GM21723 (cell line): ENCODE measurements around the gene PSMA5.
"Not testable (repeated sequence)": the region's sequence is repeated elsewhere in the genome, so short reads cannot be mapped to it uniquely, and the experiment has no call there.

Experiments used
- ATAC-seq: cut with Tn5 transposase; IDR thresholded peaks from one replicate; pipeline ENCODE4 v1.9.1; 2021; ENCODE audit warnings: mild to moderate bottlenecking, moderate library complexity; ENCODE audit not compliant: unreplicated experiment

Gene PSMA5

DNA sequence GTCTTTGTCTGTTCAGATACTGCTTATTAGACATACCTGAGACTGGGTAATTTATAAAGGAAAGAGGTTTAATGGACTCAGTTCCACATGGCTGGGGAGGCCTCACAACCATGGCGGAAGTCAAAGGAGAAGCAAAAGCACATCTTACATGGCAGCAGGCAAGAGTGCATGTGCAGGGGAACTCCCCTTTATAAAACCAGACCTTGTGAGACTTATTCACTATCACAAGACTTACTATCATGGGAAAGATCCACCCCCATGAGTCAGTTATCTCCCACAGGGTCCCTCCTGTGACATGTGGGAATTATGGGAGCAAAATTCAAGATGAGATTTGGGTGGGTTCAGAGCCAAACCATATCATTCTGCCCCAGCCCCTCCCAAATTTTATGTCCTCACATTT, 7.1 kb upstream of the PSMA5 start:
- ATAC-seq = no peak

DNA sequence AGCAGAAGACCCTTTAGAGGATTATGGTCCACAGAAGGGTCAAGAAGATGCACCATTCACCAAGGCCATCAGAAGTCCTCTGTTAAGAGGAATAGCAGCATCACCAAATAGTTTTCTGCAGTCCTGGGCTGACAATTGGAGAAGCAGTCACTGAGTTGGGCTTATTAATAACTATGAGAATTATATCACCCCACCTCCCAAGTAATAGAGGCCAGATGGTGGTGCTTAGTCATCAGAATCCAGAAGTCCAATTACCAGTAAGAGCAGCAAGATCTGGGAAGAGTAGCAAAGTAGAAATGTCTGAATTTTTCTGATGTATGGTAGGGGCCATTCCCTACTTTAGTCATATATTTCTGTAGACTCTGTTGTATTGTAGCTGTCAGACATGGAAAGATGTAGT, 6.1 kb upstream of the PSMA5 start:
- no peak for ATAC-seq

DNA sequence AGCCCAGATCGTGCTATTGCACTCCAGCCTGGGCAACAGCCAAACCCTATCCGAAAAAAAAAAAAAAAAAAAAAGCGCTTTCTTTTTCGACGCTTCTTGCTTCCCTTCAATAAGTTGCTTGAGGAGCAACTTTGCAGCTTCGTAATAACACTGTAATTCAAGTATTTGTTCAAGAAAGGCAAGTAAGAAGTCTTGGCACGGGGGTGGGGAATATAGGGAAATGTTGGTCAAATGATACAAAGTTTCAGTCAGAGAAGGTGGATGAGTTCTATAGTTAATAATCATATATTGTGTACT, 871 bp upstream of the PSMA5 start:
- no peak for ATAC-seq

DNA sequence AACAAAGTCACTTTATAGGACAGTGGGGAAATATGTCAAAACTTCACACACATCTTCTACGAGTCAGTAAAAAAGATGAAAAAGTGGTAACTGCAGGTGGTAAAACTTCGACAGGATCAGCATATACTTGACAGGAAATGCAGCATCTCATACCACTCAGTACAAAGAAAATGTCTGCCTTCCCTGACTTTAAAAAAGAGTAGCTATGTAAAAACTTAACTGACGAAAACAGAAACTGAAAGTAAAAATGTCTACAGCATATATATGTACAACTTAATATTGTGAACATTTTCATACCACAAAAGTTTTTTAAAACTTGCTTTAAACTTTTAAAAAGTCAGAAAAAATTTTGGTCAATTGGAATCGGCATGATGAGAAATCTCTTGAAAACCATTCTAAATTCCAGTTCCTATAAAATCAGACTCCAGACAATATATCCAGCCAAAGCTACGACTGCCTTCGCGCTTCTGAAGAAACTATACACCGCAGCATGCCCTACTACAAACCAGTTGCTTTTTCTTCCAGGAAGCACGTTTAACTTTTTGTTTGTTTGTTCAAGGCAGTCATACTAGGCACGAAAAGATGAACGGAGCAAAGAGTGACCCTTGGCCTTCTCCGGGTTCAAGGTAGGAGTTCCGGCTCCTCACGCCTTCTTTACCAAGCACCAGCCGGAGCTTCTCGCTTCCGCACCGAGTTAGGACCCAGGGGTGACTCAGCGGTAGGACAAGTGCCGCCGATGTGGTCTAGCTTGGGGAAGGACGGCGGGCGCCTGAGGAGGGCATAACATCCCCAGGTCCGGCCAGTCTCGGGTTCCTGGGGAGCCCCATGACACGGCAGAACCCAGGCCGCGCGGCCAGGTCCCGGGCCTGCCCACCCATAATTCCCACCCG, 612 bp downstream of the PSMA5 start:
- ATAC-seq = peak; percentile 32

DNA sequence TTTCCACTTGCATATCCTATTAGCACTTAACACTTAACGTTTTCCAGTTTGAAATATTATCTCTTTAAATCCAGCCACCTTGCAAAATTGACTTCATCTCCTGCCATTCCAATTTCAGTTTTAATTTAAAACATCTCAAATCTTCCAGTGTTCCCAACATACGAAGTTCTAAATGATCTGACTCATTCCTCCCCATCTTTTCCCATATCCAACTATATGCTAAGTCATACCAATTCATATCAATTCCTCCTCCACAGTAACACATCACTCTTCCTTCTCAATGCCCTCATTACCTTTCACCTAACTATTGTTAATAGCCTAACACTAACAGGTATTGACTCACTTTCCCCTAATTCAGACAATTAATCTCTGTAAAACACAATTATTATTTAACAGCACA, 2.8 kb downstream of the PSMA5 start:
- no peak for ATAC-seq

DNA sequence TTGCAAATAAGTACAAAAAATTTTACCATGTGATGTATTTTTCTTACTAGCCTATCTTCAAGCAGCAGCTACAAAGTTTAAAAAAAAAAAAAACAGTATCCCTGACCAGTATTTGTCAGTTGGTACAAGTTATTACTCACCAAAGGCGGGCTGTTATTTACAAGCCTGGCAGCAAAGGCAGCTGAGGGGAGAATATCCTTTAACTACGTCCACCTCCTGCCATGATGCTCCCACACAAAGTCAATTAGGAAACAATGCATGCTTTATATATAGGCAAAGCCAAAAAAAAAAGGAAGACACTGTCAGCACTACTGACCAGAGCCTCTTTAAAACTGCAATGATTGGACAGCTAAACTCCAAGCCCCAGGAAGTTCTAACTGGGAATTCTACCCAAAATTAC, 13.7 kb downstream of the PSMA5 start:
- ATAC-seq = no peak

DNA sequence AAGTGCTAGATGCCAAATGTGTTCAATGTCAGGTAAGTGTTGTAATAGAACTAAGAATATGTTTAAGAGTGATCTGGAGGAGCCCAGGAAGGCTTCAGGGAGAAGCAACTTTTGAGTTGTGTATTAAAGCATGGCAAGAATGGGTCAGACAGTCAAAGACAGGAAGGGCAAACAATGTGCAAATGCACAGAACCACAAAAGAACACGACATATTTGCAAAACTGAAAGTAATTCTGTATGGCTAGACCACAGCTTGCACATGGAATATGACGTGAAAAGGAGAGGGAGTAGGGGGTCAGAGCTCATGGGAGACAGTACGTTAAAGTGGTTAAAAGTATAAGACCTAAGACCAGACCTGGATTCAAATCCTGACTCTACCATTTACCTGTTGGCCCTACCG, 21.4 kb downstream of the PSMA5 start:
- ATAC-seq = no peak

DNA sequence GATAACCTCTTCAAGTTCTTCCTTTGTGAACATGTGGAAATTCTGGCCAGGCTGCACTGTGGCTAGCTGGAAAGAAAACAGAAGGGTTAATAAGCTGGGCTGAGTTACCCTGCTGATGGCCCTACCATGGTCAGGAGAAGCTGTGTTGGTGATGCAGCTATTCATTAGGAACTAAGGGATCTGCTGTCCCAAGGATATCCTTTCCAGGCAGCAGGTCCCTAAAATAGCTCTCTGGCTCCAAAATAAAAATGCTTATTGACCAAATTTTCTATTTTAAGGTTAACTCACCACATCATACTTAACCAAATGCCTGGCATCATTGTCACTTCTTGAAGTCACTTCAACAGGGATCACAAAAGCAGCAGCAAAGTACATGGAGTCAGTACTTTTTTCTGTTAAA, 24.2 kb downstream of the PSMA5 start:
- ATAC-seq = no peak

DNA sequence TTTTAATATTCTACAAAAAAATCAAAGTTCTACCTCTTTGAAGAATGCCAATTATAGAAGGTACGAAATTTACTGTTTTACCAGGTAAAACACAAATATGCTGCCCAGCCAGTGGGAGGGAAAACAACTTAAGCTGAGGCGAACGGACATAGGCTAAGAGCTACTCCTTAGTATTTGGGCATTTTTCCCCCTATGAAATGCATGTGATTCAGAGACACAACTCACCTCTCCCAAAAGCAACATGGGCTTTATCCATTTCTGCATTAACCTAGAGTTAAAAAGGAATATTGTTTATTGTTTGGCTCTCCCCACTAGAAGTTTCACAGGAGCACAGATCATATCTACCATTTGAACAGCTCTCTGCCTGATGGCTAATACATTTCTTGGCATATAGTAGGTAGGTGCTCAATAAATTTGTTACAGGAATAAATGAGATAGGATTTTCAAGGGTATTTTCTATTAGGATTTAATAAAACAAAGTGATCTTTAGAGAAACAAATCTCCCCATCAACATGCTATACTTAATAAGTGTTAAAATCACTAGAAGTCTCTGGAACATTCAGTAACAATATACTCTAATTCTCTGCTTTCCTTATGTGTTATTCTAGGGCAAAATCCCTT, 26.1 kb downstream of the PSMA5 start:
- no peak for ATAC-seq

DNA sequence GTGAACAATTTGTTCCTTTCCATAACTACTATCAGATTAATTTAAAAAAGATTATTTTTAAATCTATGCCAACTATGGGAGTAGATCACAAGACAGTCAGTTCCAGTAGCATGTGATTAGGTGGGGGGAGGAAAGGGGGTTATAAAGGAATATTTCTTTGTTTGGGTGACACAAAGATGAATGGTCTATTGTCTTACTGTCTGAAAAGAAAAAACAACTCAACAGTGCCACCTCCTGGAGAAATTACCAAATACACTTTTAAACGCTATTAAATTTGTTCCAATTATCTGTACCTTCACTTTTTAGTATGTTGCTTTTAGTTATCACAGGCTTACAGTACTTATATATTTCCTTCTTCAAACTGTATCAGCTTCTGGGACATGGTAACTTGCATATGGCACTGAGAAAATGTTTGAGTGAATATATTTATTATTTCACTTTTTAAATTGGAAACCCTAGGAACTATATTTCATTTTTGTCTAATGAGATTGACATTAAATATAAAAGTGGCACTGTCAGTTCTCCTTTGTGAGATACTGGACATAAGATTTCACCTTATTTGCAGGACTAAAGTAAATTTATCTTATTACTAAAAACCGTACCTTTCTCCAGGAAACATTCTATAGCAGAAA, 26.8 kb downstream of the PSMA5 start:
- ATAC-seq = no peak

DNA sequence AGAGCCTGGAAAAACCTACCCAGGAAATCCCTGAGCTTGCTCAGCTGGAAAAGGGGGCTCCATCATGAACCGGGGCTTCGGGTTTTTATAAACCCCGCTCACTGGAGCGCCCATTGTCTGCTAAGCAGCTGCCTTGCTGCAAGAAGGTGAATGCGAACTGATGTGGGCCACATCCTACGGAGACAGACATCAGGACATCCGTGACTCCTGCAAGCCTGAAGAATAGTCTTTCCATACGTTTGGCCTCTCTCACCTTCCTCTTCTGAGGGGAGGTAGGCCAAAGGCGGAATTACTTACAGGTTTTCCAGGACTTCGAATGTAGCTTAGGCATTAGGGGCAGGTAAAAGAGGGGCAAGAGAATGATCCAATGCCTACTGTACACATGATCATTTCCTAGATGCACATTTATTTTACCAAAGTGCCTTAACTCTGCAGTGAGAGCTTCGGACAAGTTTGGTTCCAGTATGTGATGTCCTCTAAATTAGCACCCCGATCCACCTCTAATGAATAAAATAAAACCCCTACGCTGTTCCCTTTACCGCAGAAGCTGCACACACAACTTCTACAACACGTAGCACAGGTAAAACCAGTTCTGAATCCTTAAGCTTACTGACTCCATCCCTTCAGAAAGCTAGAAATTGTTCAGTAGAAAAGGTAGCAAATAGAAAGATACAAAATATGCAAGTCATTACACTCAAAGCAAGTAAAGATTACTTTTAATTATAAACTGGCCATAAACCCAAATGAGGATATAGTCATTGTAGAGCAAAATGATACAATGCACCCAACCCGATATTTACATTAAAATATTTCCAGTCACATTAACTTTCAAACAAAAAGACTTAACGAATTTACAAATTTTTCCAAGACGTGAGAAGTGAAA, 27.7 kb downstream of the PSMA5 start:
- ATAC-seq = no peak

DNA sequence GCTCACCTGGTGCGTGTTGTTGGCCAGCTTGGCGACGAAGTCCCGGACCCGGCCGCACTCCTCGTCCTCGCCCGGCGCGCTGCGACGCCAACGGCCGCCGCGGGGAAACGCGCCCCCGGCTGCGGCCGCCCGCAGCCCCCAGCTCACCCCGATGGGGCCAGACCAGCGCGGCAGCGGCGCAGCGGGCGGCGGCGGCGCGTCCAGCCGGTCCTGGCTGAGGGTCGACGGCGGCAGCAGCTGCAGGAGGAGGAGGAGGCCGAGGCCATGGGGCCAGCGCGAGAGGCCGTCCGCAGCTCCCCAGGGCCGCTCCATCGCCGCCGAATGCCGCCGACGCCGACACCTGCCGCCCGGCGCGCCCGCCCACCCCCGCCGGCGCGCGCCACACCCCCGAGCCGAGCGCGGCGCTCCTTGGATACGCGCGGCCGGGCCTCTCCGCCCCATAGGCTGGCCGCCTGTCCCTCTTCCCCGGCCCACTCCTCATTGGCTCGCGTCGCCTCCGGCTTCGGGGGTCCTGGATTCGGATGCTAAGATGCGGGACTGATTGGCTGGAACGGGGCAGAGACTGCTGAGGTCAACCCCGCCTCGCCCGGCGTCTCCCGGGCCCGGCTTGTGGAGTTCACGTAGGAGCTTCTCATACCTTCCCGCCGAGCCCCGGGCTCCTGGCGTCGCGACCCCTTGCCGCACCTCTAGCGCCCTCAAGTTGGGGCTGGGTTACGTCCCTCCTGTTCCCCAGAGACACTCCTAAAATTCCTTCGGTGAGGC, 28.5 kb downstream of the PSMA5 start, which contains the start of gene SORT1:
SORT1 (minus strand) TSS at position 338 of the 762 bp plus-strand sequence; CDS start at position 312, 26 bp downstream.
- ATAC-seq = peak; percentile 77

DNA sequence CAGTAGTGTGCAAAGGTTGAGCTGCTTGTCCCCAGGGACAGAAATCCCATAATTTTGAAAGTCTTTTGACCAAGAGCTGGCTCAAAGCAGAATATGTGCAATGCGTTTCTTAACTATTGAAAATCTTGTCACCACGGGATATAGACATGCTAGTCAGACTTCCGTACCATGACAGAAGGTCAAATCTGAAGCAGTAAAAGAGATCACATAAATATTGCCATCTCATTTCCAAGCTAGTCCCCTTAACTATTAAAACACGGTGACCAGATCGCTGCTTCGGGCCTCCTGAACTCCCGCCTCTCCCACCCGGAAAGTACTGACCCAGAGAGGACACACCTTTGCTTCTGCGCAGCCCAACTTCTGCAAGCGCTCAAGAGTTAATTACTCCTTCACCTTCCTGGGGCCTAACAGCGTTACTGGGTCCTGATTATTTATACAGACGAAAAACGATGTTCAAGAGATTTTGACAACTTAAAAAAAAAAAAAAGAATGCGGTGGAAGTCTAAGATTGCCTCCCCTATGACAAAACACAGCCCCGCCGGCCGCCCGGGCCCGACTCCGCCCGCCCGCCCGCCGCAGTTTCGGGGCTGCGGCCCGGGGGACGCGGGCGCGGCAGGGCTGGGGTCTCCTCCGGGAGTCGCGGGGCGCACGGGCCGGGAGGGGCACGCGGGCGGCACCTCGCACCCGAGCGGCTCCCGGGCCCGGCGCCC, 29.2 kb downstream of the PSMA5 start:
- no peak for ATAC-seq

DNA sequence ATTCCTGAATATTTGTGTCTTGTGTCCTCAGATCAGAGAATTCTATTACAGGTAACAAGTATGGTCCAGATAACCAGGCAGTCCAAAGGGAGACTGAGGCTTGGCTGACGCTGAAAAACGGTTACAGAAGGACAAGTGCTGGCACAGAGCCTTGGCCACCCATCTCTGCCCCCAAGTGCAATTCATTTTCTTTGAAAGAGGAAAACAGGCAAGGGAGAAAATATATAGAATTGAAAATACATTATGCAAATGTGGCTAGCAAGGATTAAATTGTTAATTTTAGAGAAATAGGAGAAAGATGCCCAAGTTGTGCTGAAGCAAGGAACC, 29.8 kb downstream of the PSMA5 start:
- ATAC-seq = no peak

DNA sequence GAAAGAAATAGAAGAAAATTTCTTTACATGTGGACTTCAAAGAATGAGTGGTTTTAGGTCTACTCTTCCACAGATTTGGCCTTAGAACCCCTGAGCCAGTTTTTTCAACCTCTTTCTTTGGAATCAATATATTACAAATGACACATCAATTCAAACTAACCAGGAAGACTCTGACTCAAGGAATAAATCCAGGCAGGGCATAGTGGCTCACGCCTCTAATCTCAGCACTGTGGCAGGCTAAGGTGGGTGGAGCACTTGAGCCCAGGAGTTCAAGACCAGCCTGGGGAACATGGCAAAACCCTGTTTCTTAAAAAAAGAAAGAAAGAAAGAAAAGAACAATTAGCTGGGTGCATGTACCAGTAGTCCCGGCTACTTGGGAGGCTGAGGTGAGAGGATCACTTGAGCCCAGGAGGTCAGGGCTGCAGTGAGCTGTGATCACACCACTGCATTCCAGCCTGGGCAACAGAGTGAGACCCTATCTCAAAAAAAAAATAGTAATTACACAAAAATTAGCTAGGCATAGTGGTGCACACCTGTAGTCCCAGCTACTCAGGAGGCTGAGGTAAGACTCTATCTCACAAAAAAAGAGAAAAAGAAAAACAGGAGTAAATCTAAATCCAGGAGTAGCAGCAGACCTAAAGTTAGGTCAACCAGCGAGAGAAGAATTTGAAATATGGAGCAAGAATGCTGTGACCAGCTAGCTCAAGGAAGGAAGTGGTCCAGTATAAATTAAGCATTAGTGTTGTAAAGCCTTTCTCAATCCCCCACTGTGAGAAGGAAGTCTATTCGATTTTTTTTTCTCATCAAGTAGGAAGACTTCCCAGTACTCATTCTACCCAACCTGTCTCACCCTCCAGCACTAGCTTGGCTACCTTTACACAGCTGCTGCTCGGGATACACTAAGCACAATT, 30.4 kb downstream of the PSMA5 start:
- no peak for ATAC-seq

DNA sequence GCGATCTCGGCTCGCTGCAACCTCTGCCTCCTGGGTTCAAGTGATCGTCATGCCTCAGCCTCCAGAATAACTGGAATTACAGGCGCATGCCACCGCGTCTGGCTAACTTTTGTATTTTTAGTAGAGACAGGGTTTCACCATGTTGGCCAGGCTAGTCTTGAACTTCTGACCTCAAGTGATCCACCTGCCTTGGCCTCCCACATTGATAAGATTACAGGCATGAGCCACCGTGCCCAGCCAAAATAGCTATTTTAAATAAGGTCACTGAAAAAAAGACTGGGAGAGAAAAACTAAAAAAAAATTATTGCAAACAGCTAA, 31.0 kb downstream of the PSMA5 start:
- not testable (repeated sequence) for ATAC-seq

DNA sequence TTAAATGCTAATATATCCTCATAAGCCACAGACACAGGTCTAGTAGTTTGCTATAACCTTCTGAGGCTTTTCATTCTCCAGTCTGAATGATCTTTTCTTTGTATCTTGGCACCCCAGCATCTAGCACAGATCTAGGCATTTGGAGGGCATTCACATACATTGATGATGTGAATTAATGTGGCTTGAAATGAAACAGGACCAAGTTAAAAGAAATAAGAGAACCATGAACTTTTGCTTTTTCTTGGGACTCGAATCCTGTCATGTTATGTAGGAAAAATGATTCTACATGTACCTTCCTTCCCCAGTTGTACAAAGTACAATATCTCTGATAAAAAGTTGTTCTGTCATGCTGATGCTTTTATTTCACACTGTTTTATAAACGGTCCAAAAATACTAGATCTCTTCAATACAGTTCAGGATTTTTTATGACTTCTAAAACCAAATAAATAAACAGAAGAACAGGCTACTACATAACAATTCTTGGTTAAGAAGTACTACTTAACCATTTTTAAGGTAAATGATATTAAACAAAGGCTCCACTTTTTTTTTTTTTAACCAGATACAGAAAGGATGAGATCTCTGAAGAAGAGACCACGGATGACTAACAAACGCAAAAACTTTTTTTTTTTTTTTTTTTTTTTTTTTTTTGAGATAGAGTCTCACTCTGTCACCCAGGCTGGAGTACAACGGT, 31.5 kb downstream of the PSMA5 start:
- no peak for ATAC-seq

DNA sequence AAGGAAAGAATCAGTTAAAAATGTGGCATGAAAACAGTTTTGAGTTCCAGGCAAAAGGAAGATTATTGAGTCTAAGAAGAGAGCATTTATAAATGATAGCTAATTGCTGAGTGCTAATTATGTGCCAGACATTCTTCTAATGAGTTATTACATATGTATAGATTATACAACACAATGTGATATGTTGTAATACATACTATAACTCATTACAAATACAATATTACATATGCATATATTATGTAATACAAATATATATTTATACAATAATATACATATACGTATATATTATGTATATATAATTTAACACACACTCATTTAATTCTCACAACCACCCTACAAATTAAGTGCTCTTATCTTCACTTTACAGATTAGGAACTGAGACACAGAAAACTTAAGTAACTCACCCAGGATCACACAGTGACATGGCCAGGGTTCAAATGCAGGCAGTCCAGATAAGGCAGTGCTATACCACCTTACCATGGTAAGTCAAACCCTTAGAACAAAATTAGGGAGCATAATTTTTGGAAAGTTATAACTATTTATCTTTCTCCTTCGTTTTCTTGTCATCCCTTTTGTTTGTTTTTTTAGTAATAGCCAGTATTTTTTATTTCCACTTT, 32.5 kb downstream of the PSMA5 start:
- no peak for ATAC-seq
